Hypothalamus (tissue), 51 donors: ENCODE measurements around the gene IL17C.
A peak's percentile ranks its signal among the peaks of the same experiment; 100 is the strongest.

Experiments
- DNase-seq, 51 donors: peaks; one replicate each; lab custom pipeline; 2025; lab: John Stamatoyannopoulos, UW

The IL17C gene

GRCh38 chr16:88638323-88639230 lies at the start of gene IL17C:
TSS of gene IL17C (plus strand) at chr16:88638572. CDS start at chr16:88638642, 70 bp downstream.
- no peak for DNase-seq

GRCh38 chr16:88588754-88589153 lies 49.6 kb upstream of the IL17C start:
- DNase-seq: no peak

- no peak for DNase-seq
Observed at GRCh38 chr16:88589441-88589840, 48.9 kb upstream of the IL17C start.

GRCh38 chr16:88591577-88592021 lies 46.8 kb upstream of the IL17C start:
- DNase-seq: peak in 18 of 51 donors; percentile 5 to 63 (median 28)

GRCh38 chr16:88593061-88593460 lies 45.3 kb upstream of the IL17C start:
- no peak for DNase-seq

- DNase-seq: peak in 38 of 51 donors; percentile 4 to 77 (median 50)
Observed at GRCh38 chr16:88593489-88593888, 44.9 kb upstream of the IL17C start.

- peak in 1 of 51 donors; percentile 12 for DNase-seq
Observed at GRCh38 chr16:88593910-88594309, 44.5 kb upstream of the IL17C start.

- no peak for DNase-seq
Observed at GRCh38 chr16:88595101-88595500, 43.3 kb upstream of the IL17C start.

GRCh38 chr16:88595921-88596320 lies 42.5 kb upstream of the IL17C start:
- DNase-seq: no peak

GRCh38 chr16:88596483-88596882 lies 41.9 kb upstream of the IL17C start:
- peak in 5 of 51 donors; percentile 5 to 54 (median 29) for DNase-seq

GRCh38 chr16:88597856-88598491 lies 40.4 kb upstream of the IL17C start:
- DNase-seq: no peak

GRCh38 chr16:88599092-88599733 lies 39.2 kb upstream of the IL17C start:
- DNase-seq: peak in 35 of 51 donors; percentile 11 to 65 (median 30)

GRCh38 chr16:88599825-88600538 lies 38.4 kb upstream of the IL17C start:
- no peak for DNase-seq

- no peak for DNase-seq
Observed at GRCh38 chr16:88600539-88600896, 37.9 kb upstream of the IL17C start.

GRCh38 chr16:88601313-88602036 lies 36.9 kb upstream of the IL17C start:
- DNase-seq: no peak

- DNase-seq: no peak
Observed at GRCh38 chr16:88602091-88602490, 36.3 kb upstream of the IL17C start.

GRCh38 chr16:88605186-88606147 lies 32.9 kb upstream of the IL17C start:
- no peak for DNase-seq

- DNase-seq: no peak
Observed at GRCh38 chr16:88606148-88606757, 32.1 kb upstream of the IL17C start.
